GM20000 (cell line): Measurements from ENCODE around the gene TAS1R2.

Source experiments
- DNase-seq: peaks from one replicate; pipeline ENCODE4 v3.0.0; 2012; ENCODE audit warnings: low spot score
- TF ChIP-seq, protein P1 (sequence below): IDR thresholded peaks from 2 replicates; pipeline ENCODE4 v1.5.1; 2012; ENCODE audit warnings: mild to moderate bottlenecking, control low read depth; ENCODE audit errors: extremely low read depth, missing control alignments

The TAS1R2 gene

GRCh38 chr1:18819203-18819602 is 40.3 kb downstream of the TAS1R2 start:
- TF ChIP-seq, protein P1, sequence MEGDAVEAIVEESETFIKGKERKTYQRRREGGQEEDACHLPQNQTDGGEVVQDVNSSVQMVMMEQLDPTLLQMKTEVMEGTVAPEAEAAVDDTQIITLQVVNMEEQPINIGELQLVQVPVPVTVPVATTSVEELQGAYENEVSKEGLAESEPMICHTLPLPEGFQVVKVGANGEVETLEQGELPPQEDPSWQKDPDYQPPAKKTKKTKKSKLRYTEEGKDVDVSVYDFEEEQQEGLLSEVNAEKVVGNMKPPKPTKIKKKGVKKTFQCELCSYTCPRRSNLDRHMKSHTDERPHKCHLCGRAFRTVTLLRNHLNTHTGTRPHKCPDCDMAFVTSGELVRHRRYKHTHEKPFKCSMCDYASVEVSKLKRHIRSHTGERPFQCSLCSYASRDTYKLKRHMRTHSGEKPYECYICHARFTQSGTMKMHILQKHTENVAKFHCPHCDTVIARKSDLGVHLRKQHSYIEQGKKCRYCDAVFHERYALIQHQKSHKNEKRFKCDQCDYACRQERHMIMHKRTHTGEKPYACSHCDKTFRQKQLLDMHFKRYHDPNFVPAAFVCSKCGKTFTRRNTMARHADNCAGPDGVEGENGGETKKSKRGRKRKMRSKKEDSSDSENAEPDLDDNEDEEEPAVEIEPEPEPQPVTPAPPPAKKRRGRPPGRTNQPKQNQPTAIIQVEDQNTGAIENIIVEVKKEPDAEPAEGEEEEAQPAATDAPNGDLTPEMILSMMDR, result no peak
- DNase-seq, result no peak

GRCh38 chr1:18817795-18818435 is 41.5 kb downstream of the TAS1R2 start:
- DNase-seq, result no peak
- TF ChIP-seq, protein P1, result no peak

DNA sequence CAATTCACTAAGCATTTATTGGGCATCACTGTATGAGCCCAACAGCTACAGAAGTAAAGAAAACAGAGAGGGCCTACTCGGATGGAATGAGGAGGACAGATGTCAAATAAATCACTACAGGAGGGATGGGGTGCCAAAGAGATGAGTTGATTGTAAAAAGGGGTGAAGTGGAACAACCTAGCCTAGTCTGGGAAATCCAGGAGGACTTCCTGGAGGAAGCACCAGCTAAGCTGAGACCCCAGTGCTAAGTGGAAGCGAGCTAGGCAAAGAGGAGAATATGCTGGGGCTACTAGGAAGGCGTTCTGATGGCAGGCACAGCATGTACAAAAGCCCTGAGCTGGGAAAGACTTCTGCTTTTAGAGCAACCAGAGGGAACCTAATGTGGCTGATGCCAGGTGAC is 42.1 kb downstream of the TAS1R2 start:
- DNase-seq, result no peak
- TF ChIP-seq, protein P1, result no peak

GRCh38 chr1:18816808-18817207 is 42.7 kb downstream of the TAS1R2 start:
- DNase-seq, result no peak
- TF ChIP-seq, protein P1, result no peak

- no peak for DNase-seq
- TF ChIP-seq, protein P1, result no peak
Observed at GRCh38 chr1:18814874-18815531, 44.5 kb downstream of the TAS1R2 start.

DNA sequence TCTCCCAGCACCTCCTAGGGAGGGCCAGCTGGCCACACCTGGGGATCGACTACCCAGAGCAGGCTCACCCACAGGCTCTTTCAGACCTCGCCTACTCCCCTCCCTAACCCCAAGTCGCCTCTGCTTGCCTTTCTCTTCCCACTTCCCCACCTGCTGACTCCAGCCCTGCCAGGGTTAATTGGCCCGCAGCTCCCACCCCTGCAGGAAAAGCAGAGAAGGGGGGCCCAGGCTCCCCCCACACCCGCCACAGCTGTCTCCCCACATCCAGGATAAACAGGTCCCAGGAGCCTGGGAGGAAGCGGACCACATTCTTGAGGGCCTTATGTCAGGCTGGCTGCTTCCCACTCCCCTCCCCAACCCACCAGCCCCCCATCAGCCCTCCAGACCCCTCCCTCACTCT is 45.0 kb downstream of the TAS1R2 start:
- DNase-seq, result no peak
- TF ChIP-seq, protein P1, result no peak

DNA sequence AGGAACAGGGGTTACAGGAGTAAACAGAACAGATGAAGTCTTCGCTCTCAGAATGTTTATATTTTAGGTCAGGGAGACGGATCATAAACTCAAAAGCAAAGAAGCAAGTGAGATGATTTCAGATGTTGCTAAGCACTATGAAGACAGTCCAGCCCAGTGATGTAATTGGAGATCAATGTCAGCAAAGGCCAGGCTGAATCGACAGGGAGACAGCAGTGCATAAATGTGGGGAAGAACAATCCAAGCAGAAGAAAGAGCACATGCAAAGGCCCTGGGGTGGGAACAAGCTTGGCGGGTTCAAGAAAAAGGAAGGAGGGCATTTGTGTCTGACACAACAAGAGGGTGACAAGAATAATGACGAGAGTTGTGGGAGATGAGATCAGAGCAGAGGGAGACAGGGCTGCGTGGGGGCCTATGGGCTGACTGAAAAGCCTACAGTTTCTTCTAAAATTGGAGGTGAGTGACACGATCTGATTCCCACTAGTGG is 47.0 kb downstream of the TAS1R2 start:
- DNase-seq, result no peak
- TF ChIP-seq, protein P1, result no peak
